Measurements from ENCODE around the gene INO80C. TPM values are rescaled to one million over a fixed set of nuclear protein-coding genes. Genes with fewer than 3 reads are reported as not detected.
A peak's percentile ranks its signal among the peaks of the same experiment; 100 is the strongest.
"Not testable (repeated sequence)": the region's sequence is repeated elsewhere in the genome, so short reads cannot be mapped to it uniquely, and the experiment has no call there.

INO80C gene
- total and polyA plus RNA-seq, 7 donors = 3.7 to 44.9 (median 25.5) TPM

DNA sequence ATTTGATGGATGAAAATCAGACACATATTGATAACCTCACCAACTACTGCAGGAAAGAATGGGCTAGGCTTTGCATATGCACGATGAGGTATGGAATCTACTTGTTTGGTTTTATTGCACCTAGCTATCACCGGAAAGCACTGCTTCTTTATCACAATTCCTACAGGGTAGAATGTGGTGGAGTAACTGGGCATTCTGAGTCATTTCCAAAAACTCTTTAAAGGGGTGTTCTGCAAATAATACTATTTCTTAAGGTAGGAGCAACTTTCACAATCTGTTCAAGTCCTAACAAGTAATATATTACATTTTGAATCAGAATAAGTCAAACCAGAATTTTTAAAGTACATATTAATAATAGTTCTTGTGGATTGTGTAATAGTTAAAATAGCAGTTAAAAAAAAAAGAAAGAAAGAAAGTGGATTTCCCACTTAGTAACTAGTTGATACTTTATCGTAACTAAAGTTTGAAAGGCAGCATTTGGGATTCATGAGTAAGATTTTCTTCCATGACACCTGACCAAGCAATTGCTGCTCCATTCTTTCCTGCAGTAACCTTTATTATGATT lies 40.5 kb downstream of the INO80C start:
- 47 to 80% methylated on average over 3 of the region's 3 CpGs for WGBS, 2 donors
- TF ChIP-seq POLR2AphosphoS5 (IDR thresholded peaks at IDR 0.05) = no peak
- no peak for TF ChIP-seq POLR2A (IDR thresholded peaks at IDR 0.05)
- TF ChIP-seq CTCF (IDR thresholded peaks at IDR 0.05) = no peak
- no peak for TF ChIP-seq EP300 (IDR thresholded peaks at IDR 0.05)

GRCh38 chr18:35455926-35456763 lies 41.6 kb downstream of the INO80C start:
- H3K27ac ChIP-seq = peak overlapping the region in 3 of 4 donors; percentile 43 to 70 (median 67)
- no peaks in the 10 kb centered on the region for H3K9me3 ChIP-seq
- peaks cover 0 to 41% (median 27%) of the 10 kb centered on the region in 4 donors for H3K4me1 ChIP-seq
- H3K36me3 ChIP-seq = no peaks in the 10 kb centered on the region
- WGBS, 2 donors = 29 to 66% methylated on average over 10 of the region's 10 CpGs
- DNase-seq = no peak
- intact Hi-C loops (cut with DNase I) = loop anchor here (10.0 kb wide), 1 partner anchor 51 kb away; no protein-coding TSS in a partner anchor
- H3K4me3 ChIP-seq = no peak overlapping the region
- TF ChIP-seq EP300 (IDR thresholded peaks at IDR 0.05) (no peak), POLR2AphosphoS5 (IDR thresholded peaks at IDR 0.05) (no peak), CTCF (IDR thresholded peaks at IDR 0.05) (no peak), POLR2A (IDR thresholded peaks at IDR 0.05) (no peak)
- no peaks in the 10 kb centered on the region for H3K27me3 ChIP-seq

More for the DNA sequence above, 40.5 kb downstream of the INO80C start:
- Histone ChIP-seq H3K4me3 (no peak overlapping the region), H3K27me3 (no peaks in the 10 kb centered on the region), H3K36me3 (no peaks in the 10 kb centered on the region), H3K9me3 (no peaks in the 10 kb centered on the region), H3K27ac (peak overlapping the region; percentile 43 to 70 (median 66)), H3K4me1 (peaks cover 0 to 51% (median 34%) of the 10 kb centered on the region in 4 donors)
- DNase-seq = no peak
- intact Hi-C loops (cut with DNase I) = loop anchor here (10.0 kb wide), 1 partner anchor 52 kb away; no protein-coding TSS in a partner anchor

- Histone ChIP-seq H3K27ac (peak overlapping the region in 2 of 4 donors; percentile 1 to 70), H3K36me3 (no peaks in the 10 kb centered on the region), H3K9me3 (no peaks in the 10 kb centered on the region), H3K4me1 (peaks cover 0 to 35% (median 21%) of the 10 kb centered on the region in 4 donors), H3K4me3 (no peak overlapping the region), H3K27me3 (no peaks in the 10 kb centered on the region)
- TF ChIP-seq EP300 (IDR thresholded peaks at IDR 0.05) (no peak), CTCF (IDR thresholded peaks at IDR 0.05) (no peak), POLR2A (IDR thresholded peaks at IDR 0.05) (no peak), POLR2AphosphoS5 (IDR thresholded peaks at IDR 0.05) (no peak)
- intact Hi-C loops (cut with DNase I) = loop anchor here (10.0 kb wide), 1 partner anchor 50 kb away; no protein-coding TSS in a partner anchor
- DNase-seq = no peak
Measured at GRCh38 chr18:35454803-35455202, 43.0 kb downstream of the INO80C start.

DNA sequence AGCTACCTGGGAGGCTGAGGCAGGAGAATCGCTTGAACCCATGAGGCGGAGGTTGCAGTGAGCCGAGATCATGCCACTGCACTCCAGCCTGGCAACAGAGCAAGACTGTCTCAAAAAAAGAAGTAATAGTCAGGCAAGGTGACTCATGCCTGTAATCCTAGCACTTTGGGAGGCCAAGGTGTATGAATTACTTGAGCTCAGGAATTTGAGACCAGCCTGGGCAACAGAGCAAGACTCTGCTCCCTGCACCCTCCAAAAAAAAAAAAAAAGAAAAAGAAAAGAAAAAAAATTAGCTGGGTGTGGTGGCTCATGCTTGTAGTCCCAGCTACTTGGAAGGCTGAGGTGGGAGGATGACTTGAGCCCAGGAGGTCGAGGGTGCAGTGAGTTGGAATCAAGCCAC lies 44.7 kb downstream of the INO80C start:
- H3K36me3 ChIP-seq, DNase-seq, H3K27me3 ChIP-seq, H3K4me3 ChIP-seq, H3K27ac ChIP-seq, H3K9me3 ChIP-seq: not testable (repeated sequence)
- H3K4me1 ChIP-seq = peaks cover 0 to 24% (median 10%) of the 10 kb centered on the region in 4 donors
- 82 to 90% methylated on average over 4 of the region's 4 CpGs for WGBS, 2 donors
- intact Hi-C loops (cut with DNase I) = loop anchor here (10.0 kb wide), 1 partner anchor 48 kb away; no protein-coding TSS in a partner anchor

GRCh38 chr18:35451916-35452315 lies 45.8 kb downstream of the INO80C start:
- 94 to 95% methylated on average over 1 of the region's 1 CpG for WGBS, 2 donors
- Histone ChIP-seq H3K4me3 (no peak overlapping the region), H3K27ac (no peak overlapping the region), H3K4me1 (peaks cover 0 to 13% (median 4%) of the 10 kb centered on the region in 4 donors), H3K36me3 (no peaks in the 10 kb centered on the region), H3K9me3 (no peaks in the 10 kb centered on the region), H3K27me3 (no peaks in the 10 kb centered on the region)
- intact Hi-C loops (cut with DNase I) = loop anchor here (10.0 kb wide), 1 partner anchor 47 kb away; no protein-coding TSS in a partner anchor
- DNase-seq = no peak
- no peak for TF ChIP-seq POLR2A (IDR thresholded peaks at IDR 0.05)
- TF ChIP-seq EP300 (IDR thresholded peaks at IDR 0.05) = no peak
- no peak for TF ChIP-seq POLR2AphosphoS5 (IDR thresholded peaks at IDR 0.05)
- TF ChIP-seq CTCF (IDR thresholded peaks at IDR 0.05) = no peak

Measured in sigmoid colon (tissue), 7 donors.